NCI-H1436 (cell line): Measurements from ENCODE around the gene PARP14.
A peak's percentile ranks its signal among the peaks of the same experiment; 100 is the strongest.
"Not testable (repeated sequence)": the region's sequence is repeated elsewhere in the genome, so short reads cannot be mapped to it uniquely, and the experiment has no call there.

ENCODE experiments used
- DNase-seq: peaks from one replicate; lab custom pipeline; 2025; lab: John Stamatoyannopoulos, UW

Gene PARP14

GRCh38 chr3:122679085-122679881, 1.4 kb upstream of the PARP14 start:
- DNase-seq, result peak; percentile 73

GRCh38 chr3:122679882-122680474, 661 bp upstream of the PARP14 start:
- peak; percentile 17 for DNase-seq

- no peak for DNase-seq
Measured at GRCh38 chr3:122681284-122681973, 790 bp downstream of the PARP14 start.

- DNase-seq, result no peak
Measured at GRCh38 chr3:122681974-122682409, 1.4 kb downstream of the PARP14 start.

- not testable (repeated sequence) for DNase-seq
Measured at GRCh38 chr3:122682778-122683411, 2.3 kb downstream of the PARP14 start.

GRCh38 chr3:122687298-122687697, 6.7 kb downstream of the PARP14 start:
- no peak for DNase-seq

- no peak for DNase-seq
Measured at GRCh38 chr3:122688996-122689395, 8.4 kb downstream of the PARP14 start.

- no peak for DNase-seq
Measured at GRCh38 chr3:122689587-122689986, 8.9 kb downstream of the PARP14 start.

- no peak for DNase-seq
Measured at GRCh38 chr3:122690096-122690495, 9.5 kb downstream of the PARP14 start.

GRCh38 chr3:122691195-122691594, 10.6 kb downstream of the PARP14 start:
- no peak for DNase-seq

- DNase-seq, result no peak
Measured at GRCh38 chr3:122692674-122693073, 12.0 kb downstream of the PARP14 start.

GRCh38 chr3:122694966-122695365, 14.3 kb downstream of the PARP14 start:
- no peak for DNase-seq

- no peak for DNase-seq
Measured at GRCh38 chr3:122695927-122696561, 15.4 kb downstream of the PARP14 start.

GRCh38 chr3:122697952-122698620, 17.4 kb downstream of the PARP14 start:
- DNase-seq, result no peak

GRCh38 chr3:122700193-122700592, 19.6 kb downstream of the PARP14 start:
- no peak for DNase-seq

- no peak for DNase-seq
Measured at GRCh38 chr3:122705379-122705778, 24.7 kb downstream of the PARP14 start.

- not testable (repeated sequence) for DNase-seq
Measured at GRCh38 chr3:122710616-122711251, 30.1 kb downstream of the PARP14 start.

GRCh38 chr3:122714273-122714672, 33.6 kb downstream of the PARP14 start:
- DNase-seq, result no peak

- no peak for DNase-seq
Measured at GRCh38 chr3:122716667-122717066, 36.0 kb downstream of the PARP14 start.

- no peak for DNase-seq
Measured at GRCh38 chr3:122719273-122719921, 38.8 kb downstream of the PARP14 start.
